ENCODE data around the gene FCRLA.

FCRLA gene

GRCh38 chr1:161709373-161709772 is 2.3 kb downstream of the FCRLA start:
- Histone ChIP-seq H3K27me3 (ENCODE audit: insufficient read depth, low read depth) (no peaks in the 10 kb centered on the region), H3K9ac (no peak overlapping the region), H3K36me3 (ENCODE audit: insufficient read depth) (no peaks in the 10 kb centered on the region)

DNA sequence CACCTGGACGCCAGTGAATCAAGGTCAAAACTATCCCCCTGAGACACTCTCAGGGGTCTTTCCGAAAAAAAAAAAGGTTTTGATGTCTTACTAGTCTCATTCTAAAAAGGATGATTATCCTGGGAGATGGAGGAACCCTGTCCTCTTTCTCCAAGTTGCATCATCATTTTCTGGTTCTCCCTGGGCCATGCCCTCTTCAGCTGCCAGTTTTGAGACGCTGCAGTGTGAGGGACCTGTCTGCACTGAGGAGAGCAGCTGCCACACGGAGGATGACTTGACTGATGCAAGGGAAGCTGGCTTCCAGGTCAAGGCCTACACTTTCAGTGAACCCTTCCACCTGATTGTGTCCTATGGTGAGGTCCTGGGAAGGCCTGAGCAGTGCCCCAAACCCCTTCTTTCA is 3.5 kb downstream of the FCRLA start:
- no peak overlapping the region for H2AFZ ChIP-seq (ENCODE audit: low read depth)
- TF ChIP-seq CTCF (conservative IDR thresholded peaks at IDR 0.05; ENCODE audit: low read depth, low read length) = no peak

More at GRCh38 chr1:161709373-161709772, 2.3 kb downstream of the FCRLA start:
- Histone ChIP-seq H2AFZ (ENCODE audit: low read depth) (no peak overlapping the region), H4K20me1 (ENCODE audit: insufficient read depth) (no peaks in the 10 kb centered on the region), H3K4me3 (IDR thresholded peaks at IDR 0.05; ENCODE audit: insufficient read depth, low read depth, low read length) (no peak overlapping the region), H3K27ac (no peak overlapping the region), H3K4me2 (no peak overlapping the region), H3K79me2 (ENCODE audit: insufficient read depth, low read depth) (no peaks in the 10 kb centered on the region), H3K4me1 (ENCODE audit: low read depth, poor library complexity, severe bottlenecking) (peaks cover 13% of the 10 kb centered on the region)
- TF ChIP-seq CTCF (conservative IDR thresholded peaks at IDR 0.05; ENCODE audit: low read depth, low read length) = no peak

GRCh38 chr1:161718559-161719324 is 11.7 kb downstream of the FCRLA start:
- Histone ChIP-seq H3K9ac (no peak overlapping the region), H3K4me1 (ENCODE audit: low read depth, poor library complexity, severe bottlenecking) (no peaks in the 10 kb centered on the region), H3K4me2 (no peak overlapping the region), H3K79me2 (ENCODE audit: insufficient read depth, low read depth) (no peaks in the 10 kb centered on the region), H3K36me3 (ENCODE audit: insufficient read depth) (no peaks in the 10 kb centered on the region), H3K4me3 (IDR thresholded peaks at IDR 0.05; ENCODE audit: insufficient read depth, low read depth, low read length) (no peak overlapping the region), H3K27ac (no peak overlapping the region), H4K20me1 (ENCODE audit: insufficient read depth) (no peaks in the 10 kb centered on the region), H2AFZ (ENCODE audit: low read depth) (no peak overlapping the region), H3K27me3 (ENCODE audit: insufficient read depth, low read depth) (no peaks in the 10 kb centered on the region)
- no peak for TF ChIP-seq CTCF (conservative IDR thresholded peaks at IDR 0.05; ENCODE audit: low read depth, low read length)

More for the DNA sequence above, 3.5 kb downstream of the FCRLA start:
- Histone ChIP-seq H4K20me1 (ENCODE audit: insufficient read depth) (no peaks in the 10 kb centered on the region), H3K4me1 (ENCODE audit: low read depth, poor library complexity, severe bottlenecking) (peaks cover 13% of the 10 kb centered on the region), H3K4me3 (IDR thresholded peaks at IDR 0.05; ENCODE audit: insufficient read depth, low read depth, low read length) (no peak overlapping the region), H3K27ac (no peak overlapping the region), H3K79me2 (ENCODE audit: insufficient read depth, low read depth) (no peaks in the 10 kb centered on the region), H3K36me3 (ENCODE audit: insufficient read depth) (no peaks in the 10 kb centered on the region), H3K4me2 (no peak overlapping the region), H3K27me3 (ENCODE audit: insufficient read depth, low read depth) (no peaks in the 10 kb centered on the region), H3K9ac (no peak overlapping the region)

GRCh38 chr1:161719325-161719611 is 12.2 kb downstream of the FCRLA start:
- no peak for TF ChIP-seq CTCF (conservative IDR thresholded peaks at IDR 0.05; ENCODE audit: low read depth, low read length)

More at GRCh38 chr1:161719325-161719611, 12.2 kb downstream of the FCRLA start:
- Histone ChIP-seq H3K27me3 (ENCODE audit: insufficient read depth, low read depth) (no peaks in the 10 kb centered on the region), H3K9ac (no peak overlapping the region), H3K36me3 (ENCODE audit: insufficient read depth) (no peaks in the 10 kb centered on the region), H3K4me1 (ENCODE audit: low read depth, poor library complexity, severe bottlenecking) (no peaks in the 10 kb centered on the region), H2AFZ (ENCODE audit: low read depth) (no peak overlapping the region), H3K4me3 (IDR thresholded peaks at IDR 0.05; ENCODE audit: insufficient read depth, low read depth, low read length) (no peak overlapping the region), H3K27ac (no peak overlapping the region), H3K79me2 (ENCODE audit: insufficient read depth, low read depth) (no peaks in the 10 kb centered on the region), H4K20me1 (ENCODE audit: insufficient read depth) (no peaks in the 10 kb centered on the region), H3K4me2 (no peak overlapping the region)

Measured in KMS-11 (cell line).